ENCODE measurements around the gene DNAH5.
"Not testable (repeated sequence)": the region's sequence is repeated elsewhere in the genome, so short reads cannot be mapped to it uniquely, and the experiment has no call there.

The DNAH5 gene, protein sequence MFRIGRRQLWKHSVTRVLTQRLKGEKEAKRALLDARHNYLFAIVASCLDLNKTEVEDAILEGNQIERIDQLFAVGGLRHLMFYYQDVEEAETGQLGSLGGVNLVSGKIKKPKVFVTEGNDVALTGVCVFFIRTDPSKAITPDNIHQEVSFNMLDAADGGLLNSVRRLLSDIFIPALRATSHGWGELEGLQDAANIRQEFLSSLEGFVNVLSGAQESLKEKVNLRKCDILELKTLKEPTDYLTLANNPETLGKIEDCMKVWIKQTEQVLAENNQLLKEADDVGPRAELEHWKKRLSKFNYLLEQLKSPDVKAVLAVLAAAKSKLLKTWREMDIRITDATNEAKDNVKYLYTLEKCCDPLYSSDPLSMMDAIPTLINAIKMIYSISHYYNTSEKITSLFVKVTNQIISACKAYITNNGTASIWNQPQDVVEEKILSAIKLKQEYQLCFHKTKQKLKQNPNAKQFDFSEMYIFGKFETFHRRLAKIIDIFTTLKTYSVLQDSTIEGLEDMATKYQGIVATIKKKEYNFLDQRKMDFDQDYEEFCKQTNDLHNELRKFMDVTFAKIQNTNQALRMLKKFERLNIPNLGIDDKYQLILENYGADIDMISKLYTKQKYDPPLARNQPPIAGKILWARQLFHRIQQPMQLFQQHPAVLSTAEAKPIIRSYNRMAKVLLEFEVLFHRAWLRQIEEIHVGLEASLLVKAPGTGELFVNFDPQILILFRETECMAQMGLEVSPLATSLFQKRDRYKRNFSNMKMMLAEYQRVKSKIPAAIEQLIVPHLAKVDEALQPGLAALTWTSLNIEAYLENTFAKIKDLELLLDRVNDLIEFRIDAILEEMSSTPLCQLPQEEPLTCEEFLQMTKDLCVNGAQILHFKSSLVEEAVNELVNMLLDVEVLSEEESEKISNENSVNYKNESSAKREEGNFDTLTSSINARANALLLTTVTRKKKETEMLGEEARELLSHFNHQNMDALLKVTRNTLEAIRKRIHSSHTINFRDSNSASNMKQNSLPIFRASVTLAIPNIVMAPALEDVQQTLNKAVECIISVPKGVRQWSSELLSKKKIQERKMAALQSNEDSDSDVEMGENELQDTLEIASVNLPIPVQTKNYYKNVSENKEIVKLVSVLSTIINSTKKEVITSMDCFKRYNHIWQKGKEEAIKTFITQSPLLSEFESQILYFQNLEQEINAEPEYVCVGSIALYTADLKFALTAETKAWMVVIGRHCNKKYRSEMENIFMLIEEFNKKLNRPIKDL (N-terminal part only)

GRCh38 chr5:13944560-13945199 is at the start of gene DNAH5:
TSS of gene DNAH5 (minus strand) at chr5:13944688. CDS start at chr5:13944438, 250 bp downstream.
- no peak for DNase-seq (ENCODE audit: low read depth, low spot score)

DNA sequence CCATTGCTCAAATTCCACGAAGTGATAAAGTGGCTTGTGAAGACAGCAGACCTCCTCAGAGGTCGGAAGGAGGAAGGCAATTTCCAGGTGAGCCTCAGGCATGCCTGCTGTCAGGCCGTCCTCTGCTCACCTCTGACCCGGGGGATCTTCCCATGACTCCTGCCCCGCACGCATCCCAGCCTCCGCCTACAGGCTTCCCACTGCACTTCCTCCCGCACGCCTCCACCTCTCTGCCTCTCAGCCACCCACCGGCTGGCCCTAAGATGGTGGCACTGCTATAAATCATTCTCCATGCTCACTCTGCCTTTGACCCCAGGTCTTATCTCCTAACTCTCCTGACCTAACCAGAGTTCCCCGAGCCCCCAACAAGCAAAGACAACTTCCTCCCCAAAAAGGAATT is 49.4 kb upstream of the DNAH5 start:
- no peak for DNase-seq (ENCODE audit: low read depth, low spot score)

GRCh38 chr5:13992795-13993194 is 48.3 kb upstream of the DNAH5 start:
- no peak for DNase-seq (ENCODE audit: low read depth, low spot score)

DNA sequence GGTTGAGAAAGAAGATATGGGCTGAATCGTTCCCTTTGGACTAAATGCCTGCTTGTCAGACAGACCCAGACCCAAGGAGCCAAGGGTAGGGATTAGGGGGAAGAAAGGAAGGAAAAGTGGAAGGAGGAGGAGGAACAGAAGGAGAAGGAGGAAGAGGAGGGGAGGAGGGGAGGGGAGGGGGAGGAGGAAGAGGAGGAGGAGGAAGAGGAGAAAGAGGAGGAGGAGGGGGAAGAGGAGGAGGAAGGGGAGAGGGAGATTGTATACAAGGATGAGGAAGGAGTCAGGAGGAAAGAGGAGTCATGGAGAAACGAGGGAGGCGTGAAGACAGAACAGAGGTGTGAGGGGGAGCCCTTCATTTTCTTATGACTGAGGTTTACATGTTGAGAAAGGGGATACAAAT is 46.9 kb upstream of the DNAH5 start:
- no peak for DNase-seq (ENCODE audit: low read depth, low spot score)

- DNase-seq (ENCODE audit: low read depth, low spot score) = no peak
Measured at GRCh38 chr5:13990896-13991295, 46.4 kb upstream of the DNAH5 start.

GRCh38 chr5:13989832-13990231 is 45.3 kb upstream of the DNAH5 start:
- DNase-seq (ENCODE audit: low read depth, low spot score) = no peak

DNA sequence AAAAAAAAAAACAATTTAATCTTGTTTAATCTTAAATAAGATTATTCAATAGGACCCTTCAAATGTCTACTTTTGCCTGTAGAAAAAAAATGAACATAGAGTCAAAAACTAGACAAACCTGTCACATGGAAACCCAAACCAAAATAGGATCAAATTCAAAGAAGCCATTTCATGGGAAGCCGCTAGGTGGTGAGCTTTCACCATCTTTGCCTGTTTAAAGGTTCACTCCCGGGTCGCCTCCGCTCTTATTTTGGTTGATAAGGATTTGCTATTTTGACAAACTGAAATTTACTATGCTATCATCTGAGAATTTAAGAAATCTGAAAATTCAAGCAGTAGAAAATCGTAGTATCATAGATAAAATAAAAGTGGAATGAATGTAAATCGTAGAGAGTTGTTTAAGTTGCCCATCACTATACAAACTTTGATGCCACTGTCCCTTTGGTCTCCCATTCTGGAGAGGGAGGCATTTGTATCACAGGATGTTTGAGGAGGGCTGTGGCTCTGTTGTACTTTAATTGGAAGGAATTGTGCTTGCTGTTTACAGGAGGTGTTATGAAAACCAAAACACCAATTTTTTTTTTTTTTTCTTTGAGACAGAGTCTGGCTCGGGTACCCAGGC is 43.5 kb upstream of the DNAH5 start:
- DNase-seq (ENCODE audit: low read depth, low spot score) = no peak

DNA sequence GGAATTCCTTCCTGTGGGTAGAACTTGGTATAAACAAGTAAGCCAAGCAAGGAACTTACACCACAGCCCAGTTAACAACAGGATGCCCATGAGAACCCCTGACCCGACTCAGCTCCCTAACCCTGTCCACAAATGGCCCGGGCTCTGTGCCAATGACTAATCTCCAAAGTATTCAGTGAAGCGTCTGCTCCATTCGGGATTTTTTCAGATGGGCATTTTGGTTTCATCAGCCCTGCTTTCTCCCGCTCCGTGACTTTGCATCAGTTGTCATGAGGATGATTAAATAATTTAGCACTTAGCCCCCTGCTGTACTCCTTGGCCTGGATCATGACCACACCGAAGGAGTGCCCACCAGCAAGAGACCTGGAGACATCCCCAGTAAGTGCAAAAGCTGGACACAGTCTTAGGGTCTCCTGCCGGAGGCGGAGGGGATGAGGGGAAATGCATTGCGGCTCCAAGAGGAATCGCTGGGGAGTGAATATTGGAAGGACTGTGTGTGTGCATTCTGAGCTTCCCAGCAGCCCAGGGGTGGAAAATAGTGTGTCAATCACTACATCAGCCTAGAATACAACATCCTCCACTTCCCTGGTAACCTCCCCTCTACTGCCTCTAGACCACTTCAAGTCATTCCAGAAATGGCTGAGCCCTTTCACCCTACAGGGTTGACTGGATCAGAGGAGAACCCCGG is 41.4 kb upstream of the DNAH5 start:
- no peak for DNase-seq (ENCODE audit: low read depth, low spot score)

GRCh38 chr5:13984888-13985287 is 40.4 kb upstream of the DNAH5 start:
- not testable (repeated sequence) for DNase-seq (ENCODE audit: low read depth, low spot score)

DNA sequence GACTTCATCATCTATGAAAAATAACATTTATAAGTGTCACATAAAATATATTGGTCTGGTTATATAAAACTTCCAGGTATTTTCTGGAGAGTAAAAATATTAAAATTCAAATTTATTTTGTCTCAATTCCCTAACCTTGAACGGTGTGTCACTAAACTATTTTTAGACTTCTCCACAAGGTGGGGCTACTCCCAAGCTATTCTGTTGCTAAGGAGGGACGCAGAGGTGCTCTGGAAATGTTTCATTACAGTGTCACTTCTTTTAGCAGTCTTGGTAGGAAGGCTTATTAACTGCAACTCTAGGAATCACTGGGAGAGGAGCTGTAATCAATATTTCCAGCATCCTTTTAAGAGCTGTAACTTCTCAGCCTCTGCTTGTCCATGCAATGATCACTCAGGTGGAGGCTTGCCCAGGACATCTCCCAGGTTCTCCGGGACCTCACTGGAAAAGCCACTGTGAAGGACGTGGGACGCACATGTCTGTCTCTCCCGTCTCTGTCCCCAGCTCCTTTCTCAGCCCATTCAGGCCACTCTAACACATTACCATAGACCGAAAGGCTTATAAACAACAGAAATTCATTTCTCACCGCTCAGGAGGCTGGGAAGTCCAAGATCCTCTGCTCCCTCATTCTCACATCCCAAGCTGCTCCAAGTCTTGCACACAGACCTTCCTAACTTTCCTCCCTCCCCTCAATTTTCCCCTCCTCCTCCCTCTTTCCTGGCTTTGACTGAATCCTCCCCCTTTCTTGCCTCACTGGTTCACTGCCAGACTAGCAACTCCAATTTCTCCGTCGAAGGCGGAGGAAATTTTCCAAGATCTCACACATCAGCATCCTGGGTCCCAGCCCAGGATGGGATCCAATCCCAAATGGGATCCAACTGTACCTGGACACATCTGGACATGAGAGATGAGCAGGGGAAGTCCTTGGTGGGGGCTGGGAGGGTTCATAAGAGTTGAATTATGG is 32.7 kb upstream of the DNAH5 start:
- DNase-seq (ENCODE audit: low read depth, low spot score) = no peak

DNA sequence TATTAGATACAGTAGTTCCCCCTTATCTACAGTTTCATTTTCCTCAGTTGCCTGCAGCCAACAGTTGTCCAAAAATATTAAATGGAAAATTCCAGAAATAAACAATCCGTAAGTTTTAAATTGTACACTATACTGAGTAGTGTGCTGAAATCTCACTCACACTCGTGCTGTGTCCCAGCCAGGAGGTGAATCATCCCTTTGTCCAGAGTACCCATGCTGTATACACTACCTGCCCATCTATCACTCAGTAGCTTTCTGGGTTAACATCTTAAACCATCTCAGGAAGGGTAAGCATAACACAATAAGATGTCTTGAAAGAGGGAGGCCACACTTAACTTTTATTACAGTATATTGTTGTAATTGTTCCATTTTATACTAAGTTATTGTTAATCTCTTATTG is 31.7 kb upstream of the DNAH5 start:
- DNase-seq (ENCODE audit: low read depth, low spot score) = no peak

- no peak for DNase-seq (ENCODE audit: low read depth, low spot score)
Measured at GRCh38 chr5:13975246-13975645, 30.8 kb upstream of the DNAH5 start.

DNA sequence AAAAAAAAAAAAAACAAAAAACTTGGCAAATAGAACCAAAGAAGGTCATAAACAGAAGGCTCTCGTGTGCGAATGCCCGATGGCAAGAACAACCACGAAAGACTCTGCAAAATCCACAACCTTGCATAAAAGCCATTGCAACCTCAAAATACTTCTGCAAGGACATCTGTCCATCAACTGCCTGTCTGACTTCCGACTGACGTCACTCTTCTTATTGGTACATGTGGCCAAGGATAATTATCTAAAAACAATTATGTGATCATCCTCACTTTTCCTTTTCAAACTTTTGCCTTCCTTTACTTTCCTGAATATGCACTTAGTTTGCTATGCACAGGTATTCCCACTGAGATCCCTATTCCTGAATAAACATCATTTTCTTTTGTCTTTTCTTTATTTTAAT is 29.2 kb upstream of the DNAH5 start:
- no peak for DNase-seq (ENCODE audit: low read depth, low spot score)

GRCh38 chr5:13972029-13972428 is 27.5 kb upstream of the DNAH5 start:
- DNase-seq (ENCODE audit: low read depth, low spot score) = no peak

- peak; percentile 28 for DNase-seq (ENCODE audit: low read depth, low spot score)
Measured at GRCh38 chr5:13957032-13957645, 12.7 kb upstream of the DNAH5 start.

- no peak for DNase-seq (ENCODE audit: low read depth, low spot score)
Measured at GRCh38 chr5:13956471-13956870, 12.0 kb upstream of the DNAH5 start.

DNA sequence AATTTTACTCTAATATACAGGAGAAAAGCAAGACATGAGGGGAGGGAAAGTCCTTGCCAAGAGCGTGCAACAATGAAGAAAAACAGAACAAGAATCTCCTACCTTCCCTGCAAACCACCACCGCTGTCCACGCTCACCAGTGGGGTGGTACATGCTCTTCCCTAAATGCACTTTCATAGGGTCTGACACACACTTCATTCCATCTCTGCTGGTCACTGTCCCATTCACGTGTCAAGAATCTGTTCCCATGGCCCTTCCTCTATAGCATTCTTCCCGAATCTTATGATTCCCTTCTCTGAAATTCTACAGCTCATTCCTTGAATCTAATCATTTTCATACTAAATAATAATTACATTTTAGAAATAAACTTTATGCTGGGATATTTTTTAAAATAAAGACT is 11.4 kb upstream of the DNAH5 start:
- DNase-seq (ENCODE audit: low read depth, low spot score) = no peak

DNA sequence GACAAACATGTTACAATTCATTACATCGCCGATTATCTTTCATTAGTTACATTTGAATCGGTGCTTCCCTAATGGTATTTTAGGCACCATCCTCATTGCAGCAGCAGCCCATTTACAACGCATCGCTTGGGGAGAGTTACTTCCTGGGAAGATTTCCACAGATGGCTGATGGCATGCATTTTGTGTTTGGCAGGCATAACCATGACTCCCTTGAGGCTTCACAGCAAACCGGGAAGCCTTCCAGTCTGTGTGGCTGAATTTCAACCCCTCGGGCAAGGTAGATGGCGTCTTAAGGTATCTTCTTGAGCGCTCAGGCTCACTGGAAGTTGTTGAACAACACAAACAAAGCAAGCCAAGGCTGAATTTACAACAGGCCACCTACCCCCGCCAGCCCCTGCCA is 1.6 kb upstream of the DNAH5 start:
- no peak for DNase-seq (ENCODE audit: low read depth, low spot score)

GRCh38 chr5:13945271-13945670 is 783 bp upstream of the DNAH5 start:
- no peak for DNase-seq (ENCODE audit: low read depth, low spot score)

Data from iPS DF 19.7 (cell line).